NCI-H2227 (cell line): ENCODE measurements around the gene ZNF740.
"Not testable (repeated sequence)": the region's sequence is repeated elsewhere in the genome, so short reads cannot be mapped to it uniquely, and the experiment has no call there.

Source experiments
- DNase-seq: peaks from one replicate; lab custom pipeline; 2025; ENCODE audit not compliant: unreplicated experiment; lab: John Stamatoyannopoulos, UW

The ZNF740 gene

DNA sequence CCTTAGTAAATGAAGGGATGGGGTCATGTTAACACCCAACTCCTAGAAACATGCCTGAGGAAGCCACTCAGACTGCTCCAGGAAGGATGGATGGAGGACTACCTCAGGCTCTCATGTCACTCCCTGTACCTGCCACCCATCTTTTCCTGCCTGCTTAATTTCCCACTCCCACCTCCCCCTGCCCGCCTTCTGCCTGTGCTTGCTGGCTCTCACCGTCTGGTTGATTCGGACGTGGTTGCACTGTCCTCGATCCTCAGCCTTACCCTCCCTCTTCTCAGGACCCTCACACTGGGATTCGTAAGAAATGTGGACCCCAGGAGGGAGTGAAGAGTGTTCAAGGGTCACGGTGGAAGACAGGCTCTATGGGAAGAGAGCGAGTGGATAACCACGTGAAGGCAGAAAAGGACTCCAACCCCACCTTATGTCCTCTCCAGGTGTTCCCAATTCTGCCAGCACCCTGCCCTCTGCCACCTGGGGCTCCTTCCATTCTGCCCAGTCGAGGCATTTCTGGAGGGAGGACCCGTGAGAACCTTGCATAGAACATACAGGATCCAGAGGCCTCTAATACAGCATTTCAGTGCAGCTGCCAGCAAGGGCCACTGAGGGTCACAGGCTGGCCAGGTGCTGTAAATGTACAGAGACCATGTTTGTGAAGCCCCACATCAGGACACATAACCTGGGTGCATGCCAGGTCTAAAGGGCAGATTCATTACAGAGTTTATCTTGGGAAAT lies 13.6 kb downstream of the ZNF740 start:
- DNase-seq, result no peak

DNA sequence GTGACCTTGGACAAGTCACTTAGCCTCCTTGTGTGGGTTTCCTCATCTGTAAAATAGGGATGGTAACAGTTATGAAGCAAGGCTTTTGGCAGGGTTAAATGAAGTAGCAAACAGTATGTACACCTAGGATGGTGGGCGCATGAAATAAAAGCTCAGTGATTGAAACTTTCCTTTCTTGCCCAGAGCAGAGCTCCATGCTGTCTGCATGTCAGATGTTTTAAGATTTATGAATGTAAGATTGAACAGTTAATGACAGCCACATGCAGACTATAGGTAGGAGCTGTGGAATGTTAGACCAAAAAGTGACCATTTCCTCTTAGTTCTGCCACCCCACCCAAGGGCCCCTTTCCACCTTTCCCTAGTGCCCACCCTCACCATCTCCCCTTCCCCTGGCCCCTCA lies 14.5 kb downstream of the ZNF740 start:
- no peak for DNase-seq

DNA sequence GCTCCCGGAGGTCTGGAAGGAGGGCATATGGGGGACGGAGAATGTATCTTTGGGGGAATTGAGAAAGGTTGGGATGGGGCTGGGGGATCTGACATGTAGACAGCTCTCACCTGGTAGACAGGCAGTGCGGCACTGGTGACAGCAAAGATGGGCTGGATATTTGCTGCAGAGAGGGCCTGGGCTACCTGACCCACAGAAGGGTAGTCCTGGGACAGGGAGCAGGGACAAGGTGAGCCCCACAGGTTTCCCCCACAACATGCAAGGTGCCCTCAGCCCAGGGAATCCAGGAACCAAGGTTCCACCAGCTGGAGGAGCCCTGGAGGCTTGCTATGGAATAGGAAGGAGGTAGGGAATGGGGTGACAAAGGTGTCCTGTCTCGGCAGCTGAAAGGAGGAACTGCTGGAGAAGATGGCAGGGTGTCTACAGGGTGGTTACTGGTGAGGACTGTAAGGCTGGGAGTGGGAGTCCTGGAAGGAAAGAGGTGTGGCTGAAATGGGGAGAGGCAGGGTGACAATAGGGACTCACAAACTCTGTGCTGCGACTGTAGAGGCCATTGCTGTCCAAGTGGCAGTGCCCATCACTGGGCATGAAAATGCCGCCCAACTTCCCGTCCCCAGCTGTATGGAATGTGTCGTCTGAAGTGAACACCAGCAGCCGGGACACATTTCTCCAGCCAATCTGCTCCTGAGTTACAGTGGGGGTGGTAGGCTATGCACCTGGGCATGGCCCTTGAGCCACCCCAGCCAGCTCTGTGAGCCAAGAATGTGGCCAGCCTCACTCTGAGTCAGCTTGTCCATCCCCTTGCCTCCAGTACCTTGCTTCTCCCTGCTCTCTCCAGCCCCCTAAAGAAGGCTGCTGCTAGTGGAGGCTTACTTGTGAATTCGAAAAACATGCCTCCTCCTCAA lies 15.2 kb downstream of the ZNF740 start:
- no peak for DNase-seq

DNA sequence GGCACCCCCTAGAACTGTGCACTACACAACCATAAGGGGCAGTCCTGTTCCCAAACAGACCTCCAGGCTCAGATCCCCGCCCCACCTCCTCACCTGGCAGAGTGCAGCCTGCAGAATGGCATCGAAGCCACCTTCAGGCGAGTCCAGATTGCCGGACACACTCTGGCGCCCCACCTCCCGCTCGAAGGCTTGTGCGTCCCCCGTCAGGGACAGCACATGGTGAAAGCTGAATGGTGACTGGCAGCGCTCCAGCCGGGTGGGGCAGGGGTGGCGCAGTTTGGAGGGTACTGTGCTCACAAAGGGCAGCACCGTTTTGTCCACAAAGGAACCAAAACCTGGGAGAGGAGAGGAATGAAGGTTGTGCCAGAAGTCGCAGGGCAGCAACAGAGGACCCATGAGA lies 16.0 kb downstream of the ZNF740 start:
- DNase-seq, result no peak

DNA sequence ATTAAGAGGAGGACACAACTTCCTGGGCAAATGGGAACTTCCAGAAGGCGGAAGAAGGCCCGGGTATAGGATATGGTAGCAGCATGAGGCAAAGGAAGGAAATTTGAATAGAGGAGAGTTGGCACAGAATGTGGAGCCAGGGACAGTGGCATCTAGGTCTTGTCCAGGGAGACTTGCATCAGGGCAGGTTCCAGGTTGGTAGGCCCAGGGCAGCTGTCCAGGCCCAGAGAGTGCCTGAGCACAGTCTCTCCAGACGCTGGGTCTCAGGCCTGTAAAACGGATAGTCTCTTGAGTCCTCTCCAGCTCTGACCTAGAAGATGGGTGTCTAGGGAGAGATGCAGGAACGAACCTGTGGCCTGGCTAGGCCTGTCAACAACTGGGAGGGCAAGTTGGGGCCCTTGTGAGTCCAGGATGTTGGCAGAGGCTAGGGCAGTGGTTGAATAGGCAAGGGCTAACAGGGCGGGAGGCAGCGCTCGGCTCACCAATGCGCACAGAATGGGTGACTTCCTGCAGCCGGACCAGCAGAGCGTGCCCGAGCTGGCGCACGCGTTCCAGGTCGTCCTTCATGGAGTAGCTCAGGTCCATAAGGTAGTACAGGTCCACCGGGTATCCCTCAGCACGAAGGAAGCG lies 16.6 kb downstream of the ZNF740 start:
- DNase-seq, result no peak

DNA sequence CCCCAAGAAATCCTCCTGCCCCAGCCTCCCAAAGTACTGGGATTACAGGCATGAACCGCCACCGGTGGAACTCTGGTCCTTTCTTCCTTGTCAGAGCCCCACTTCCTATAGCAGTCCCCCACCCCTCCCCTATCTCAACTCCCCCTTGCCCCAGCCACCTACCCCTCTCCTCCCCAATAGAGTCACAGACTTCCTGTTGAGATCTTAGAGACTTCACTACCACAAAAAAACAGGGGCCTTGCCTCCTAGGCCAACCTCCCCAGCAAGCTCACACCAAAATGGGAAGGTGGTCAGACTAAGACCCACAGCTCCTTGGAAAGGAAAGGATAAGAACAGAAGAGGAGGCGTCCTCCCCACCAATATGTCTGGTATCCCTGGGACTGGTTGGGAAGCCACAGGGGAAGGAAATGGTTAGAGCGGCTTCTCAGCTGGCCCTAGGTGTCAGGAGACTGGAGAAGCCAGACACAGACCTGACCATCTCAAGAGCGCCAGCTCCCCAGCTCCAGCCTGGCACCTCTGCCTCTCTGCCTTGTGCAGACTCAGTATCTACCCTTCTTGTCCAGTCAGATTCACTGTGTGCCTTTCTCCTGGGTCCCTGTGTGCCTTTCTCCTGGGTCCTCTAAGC lies 18.1 kb downstream of the ZNF740 start:
- DNase-seq, result no peak

DNA sequence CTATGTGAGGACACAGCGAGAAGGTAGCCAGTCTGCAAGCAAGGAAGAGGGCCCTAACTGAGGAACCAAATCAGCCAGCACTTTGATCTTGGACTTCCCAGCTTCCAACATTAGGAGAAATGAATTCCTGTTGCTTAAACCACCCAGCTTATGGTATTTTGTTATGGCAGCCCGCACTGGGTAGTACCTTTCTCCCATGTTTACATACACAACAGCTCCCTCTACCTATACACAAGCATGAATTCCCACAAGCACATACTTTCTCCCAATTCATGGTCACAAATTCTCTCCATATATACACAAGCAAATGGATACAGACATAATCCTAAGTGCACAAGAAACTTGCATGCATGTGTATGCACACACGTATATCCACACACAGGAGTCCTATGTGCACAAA lies 19.2 kb downstream of the ZNF740 start:
- DNase-seq, result no peak

DNA sequence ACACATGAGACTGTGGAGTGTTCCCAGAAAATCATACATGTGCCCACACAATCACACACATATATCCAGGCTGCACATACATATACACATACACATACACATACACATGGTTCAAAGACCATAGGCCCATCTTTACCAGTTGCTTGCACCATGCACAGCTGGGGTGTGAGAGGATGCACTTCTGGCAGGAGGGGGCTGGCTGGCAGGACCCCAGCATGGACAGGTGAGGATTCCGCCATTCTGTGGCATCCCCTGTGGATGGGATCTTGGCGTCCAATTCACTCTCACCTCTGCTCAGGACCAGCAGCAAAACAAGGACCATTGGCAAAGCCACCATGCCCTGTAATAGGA lies 19.6 kb downstream of the ZNF740 start:
- no peak for DNase-seq

DNA sequence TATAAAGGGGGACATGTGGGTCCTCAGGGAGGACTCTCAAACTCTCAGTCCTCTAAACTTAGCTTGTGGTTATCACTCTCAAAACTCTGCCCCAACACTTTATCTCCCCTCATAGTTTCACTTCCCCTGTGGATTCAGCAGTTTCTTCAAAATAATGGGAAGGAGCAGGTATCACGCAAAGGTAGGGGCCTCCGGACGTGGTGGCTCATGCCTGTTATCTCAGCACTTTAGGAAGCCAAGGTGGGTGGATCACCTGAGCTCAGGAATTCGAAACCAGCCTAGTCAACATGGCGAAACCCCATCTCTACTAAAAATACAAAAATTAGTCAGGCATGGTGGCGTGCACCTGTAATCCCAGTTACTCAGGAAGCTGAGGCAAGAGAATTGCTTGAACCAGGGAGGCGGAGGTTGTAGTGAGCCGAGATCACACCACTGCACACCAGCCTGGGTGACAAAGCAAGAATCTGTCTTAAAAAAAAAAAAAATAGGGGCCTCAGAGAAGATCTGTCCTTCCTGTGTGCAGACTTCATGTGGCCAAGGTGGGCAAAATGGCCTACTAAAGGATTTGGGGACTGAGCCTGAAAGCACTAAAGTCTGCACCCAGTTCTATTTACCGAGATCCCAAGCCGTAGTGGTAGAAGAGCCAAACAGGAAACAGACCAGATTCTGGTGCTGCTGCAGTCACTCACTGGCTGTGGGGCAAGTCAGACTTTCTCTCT lies 20.1 kb downstream of the ZNF740 start:
- DNase-seq, result no peak

DNA sequence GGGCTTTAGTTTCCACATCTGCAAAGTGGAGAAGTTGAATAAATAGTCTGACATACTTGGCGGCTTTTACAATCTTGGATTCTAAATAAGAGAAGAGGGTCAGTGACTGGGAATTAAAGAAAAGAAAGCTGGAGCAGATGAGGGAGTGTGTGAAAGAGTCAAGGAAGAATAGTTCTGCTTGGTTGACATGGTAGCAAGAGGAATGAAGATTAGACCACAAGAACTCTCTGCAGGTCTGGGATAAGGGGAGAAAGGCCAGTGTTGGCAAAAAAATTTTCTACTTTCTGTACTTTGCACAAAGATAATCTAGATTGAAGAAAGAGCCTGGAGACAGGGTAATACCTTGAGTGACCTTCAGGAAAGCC lies 20.6 kb downstream of the ZNF740 start:
- no peak for DNase-seq

DNA sequence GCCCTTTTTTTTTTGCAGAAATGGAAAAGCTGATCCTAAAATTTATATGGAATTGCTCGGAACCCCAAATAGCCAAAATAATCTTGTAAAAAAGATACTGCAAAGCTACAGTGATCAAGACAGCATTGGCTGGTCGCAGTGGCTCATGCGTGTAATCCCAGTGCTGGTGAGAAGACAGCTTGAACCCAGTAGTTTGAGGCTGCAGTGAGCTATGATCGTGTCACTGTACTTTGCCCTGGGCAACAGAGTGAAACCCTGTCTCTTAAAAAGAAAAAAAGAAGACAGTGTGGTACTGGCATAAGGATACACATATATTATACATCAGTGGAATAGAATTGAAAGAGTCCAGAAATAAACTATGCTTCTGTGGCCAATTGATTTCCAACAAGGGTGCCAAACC lies 21.1 kb downstream of the ZNF740 start:
- no peak for DNase-seq

DNA sequence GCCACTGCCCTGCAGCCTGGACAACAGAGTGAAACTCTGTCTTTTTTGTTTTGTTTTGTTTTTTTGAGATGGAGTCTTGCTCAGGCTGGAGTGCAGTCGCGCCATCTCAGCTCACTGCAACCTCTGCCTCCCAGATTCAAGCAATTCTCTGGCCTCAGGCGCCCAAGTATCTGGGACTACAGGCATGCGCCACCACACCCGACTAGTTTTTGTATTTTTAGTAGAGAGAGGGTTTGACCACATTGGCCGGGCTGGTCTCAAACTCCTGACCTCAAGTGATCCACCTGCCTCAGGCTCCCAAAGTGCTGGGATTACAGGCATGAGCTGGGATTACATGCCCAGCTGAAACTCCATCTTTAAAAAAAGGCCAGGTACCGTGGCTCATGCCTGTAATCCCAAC lies 21.8 kb downstream of the ZNF740 start:
- not testable (repeated sequence) for DNase-seq

DNA sequence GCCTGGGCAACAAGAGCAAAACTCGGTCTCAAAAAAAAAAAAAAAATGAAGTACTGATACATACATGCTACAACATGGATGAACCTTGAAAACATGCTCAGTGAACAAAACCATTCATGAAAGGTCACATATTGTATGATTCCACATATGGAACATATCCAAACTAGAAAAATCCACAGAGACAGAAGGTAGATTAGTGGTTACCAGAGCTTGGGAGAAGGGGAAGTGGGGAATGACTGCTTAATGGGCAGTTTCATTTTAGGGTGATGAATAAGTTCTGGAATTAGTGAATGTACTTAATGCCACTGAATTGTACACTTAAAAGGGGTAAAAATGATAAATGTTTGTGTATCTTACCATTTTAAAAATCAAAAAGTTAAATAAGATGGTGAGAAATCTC lies 23.8 kb downstream of the ZNF740 start:
- no peak for DNase-seq

DNA sequence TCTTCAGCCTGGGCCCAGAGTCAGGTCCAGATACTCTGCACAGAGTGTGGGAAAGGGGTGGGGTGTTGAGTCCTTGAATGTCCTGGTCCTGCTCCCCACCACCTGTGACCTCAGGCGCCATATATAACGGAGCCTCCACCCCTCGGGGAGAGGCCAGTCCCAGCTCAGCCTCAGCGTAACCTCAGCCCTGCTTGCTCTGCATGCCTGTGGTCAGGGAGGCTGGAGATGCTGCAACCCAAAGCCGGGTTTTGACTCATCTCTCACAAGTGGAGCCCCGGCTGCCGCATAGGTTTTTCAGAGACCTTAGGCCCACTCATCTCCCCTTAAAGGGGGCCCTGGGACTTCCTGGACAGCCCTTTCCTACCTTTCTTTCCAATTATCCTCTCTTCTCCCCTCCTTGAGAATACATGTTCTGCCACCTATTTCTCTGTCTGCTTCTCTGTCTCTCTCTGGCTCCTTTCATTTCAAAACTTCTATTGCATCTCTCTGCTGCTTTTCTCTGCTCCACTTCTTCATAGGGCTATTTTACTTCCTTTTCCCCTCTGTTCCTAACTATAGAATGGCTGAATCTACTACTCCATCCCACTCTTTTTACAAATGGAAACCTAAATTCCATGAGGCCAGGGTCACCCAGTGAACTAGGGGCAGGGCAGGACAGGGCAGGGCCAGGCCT lies 25.4 kb downstream of the ZNF740 start:
- DNase-seq, result no peak

DNA sequence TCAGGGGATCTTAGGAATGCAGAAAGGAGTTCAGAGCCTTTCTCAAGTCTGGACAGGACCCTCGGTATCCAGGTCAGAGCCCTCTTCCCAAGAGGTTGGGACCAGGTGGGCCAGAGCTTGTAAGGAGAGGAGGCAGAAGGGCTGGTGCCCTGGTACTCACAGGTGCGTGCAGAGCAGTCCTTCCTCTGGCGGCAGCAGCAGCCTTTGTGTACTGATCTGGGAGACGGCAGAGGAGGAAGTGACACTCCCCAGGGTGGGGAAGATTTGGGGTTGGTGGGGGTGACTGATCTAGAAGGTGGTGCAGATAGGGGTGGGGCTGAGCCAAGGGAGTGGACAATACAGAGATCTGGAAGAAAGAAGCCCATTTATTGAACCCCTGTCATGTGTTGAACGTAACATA lies 26.5 kb downstream of the ZNF740 start, which contains the start of gene ITGB7:
ITGB7 (minus strand) TSS at position 210 of the 400 bp plus-strand sequence. CDS start 6,808 bp downstream, outside the sequence.
- DNase-seq, result no peak

DNA sequence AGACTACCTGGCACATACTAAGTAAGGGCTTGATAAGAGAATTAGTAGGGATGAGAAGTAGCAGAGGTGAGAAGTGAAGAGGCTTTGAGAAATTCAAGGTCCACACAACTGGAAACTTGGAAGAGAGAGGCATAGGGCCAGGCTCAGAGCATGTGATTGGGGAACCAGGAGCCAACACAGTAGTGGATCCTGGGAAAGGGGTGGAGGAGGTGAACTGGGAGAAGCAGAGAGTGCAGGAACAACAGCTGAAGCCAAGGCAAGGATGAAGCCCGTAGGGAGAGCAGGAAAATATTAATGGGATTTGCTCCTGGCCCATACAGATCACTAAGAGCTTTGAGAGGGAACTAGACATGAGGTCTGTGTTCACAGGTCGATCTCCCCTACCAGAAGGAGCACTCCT lies 27.9 kb downstream of the ZNF740 start:
- DNase-seq, result no peak

DNA sequence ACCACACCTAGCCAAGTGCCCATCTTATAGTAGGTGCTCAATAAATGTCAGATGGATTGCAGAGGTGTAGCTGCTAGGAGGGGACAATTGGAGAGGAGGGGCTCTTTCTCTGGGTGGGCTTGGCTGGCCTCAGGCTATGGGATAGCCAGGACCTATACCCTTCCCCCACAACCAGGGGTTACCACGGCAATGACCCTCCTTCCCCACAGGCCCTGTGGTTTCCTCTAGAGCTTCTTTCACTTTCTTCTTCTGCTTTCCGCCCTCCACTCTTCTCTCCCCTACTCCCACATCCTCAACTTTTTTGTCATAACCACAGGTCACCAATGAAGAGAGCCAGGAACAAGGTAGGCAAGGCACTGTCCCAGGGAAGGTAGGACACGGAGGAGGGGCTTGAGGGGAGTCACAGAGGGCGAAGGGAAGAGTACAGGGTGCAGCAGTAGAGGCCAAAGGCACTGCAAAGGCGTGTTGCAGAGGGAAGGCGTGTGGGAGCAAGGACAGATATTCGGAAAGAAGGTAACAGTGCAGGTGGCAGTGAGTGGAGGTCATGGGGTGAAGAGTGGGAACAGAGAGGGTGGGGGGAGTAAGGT lies 28.4 kb downstream of the ZNF740 start:
- DNase-seq, result no peak

DNA sequence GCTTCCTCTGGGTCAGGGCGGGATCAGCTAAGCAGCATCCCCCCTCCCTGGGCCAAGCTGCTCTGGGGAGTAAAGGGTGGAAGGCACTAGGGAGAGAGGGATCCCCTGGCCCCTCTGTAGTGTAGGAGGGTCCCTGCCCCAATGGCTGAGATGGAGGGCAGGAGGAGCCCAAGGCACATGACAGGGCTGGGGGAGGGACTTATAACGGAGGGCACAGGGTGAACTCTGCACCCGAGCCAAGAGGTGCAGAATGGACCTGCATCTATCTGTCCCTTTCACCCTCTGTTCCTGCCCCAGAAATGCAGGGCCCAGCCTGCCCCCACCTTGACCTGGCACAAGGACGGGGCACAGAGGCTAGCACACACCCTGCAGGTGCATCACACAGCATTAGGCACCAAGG lies 30.3 kb downstream of the ZNF740 start:
- no peak for DNase-seq

DNA sequence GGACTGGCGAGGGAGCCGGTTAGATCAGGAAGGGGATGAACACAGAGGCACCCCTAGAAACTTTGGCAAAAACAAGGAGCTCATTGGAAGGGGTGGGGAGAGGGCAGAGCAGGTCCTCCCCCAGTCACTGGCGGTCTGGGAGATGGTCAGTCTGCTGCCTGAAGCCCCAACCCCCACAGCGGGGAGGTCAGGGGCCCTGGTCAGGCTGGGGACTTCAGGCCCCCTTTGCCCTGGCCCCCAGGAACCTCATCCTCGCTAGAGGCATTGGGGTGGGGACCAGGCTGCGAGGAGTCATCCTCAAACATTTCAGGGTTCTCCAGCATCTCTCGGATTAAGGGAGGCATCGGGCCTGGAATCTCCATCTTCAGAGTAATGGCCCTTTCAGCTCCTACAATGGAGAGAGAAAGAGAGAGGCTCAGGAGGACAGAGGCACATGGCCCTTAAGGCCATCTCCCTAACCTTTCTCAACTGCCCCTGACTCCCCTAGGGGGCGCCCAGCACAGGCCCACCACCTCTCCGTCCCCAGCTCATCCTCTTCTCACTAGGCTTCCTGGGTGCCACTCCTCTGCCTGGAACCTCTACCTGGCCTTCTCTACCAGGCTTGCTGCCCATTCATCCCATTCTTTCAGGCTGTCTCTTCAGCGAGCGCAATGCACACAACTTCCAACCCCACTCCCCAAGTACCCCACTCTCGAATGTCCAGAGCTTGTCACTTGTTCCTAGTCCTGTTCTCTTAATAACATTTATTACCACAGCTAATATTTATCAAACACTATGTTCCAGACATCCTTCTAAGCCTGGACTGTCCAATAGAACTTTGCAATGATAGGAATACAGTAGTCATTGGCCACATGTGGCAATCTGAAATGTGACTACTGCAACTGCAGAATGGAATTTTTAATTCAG lies 31.2 kb downstream of the ZNF740 start:
- DNase-seq, result no peak
